Fibroblast of upper back skin (primary cell): ENCODE data around the gene SLC4A7.
"Not testable (repeated sequence)": the region's sequence is repeated elsewhere in the genome, so short reads cannot be mapped to it uniquely, and the experiment has no call there.

ENCODE experiments used
- DNase-seq: peaks from one replicate; pipeline ENCODE4 v3.0.0-alpha.2; 2013

Gene SLC4A7

GRCh38 chr3:27484015-27484844 lies at the start of gene SLC4A7:
Gene SLC4A7, minus strand, starts transcription at chr3:27484384. Its CDS starts 258 bp downstream, at chr3:27484126.
- DNase-seq, result peak; percentile 95

GRCh38 chr3:27533261-27533607 lies 49.0 kb upstream of the SLC4A7 start:
- no peak for DNase-seq

GRCh38 chr3:27532426-27533260 lies 48.5 kb upstream of the SLC4A7 start:
- DNase-seq, result no peak

GRCh38 chr3:27531193-27531751 lies 47.1 kb upstream of the SLC4A7 start:
- DNase-seq, result not testable (repeated sequence)

GRCh38 chr3:27528791-27529190 lies 44.6 kb upstream of the SLC4A7 start:
- DNase-seq, result no peak

- no peak for DNase-seq
Observed at GRCh38 chr3:27526614-27527315, 42.6 kb upstream of the SLC4A7 start.

GRCh38 chr3:27521872-27522265 lies 37.7 kb upstream of the SLC4A7 start:
- no peak for DNase-seq

- peak; percentile 97 for DNase-seq
Observed at GRCh38 chr3:27521179-27521871, 37.1 kb upstream of the SLC4A7 start.

- peak; percentile 25 for DNase-seq
Observed at GRCh38 chr3:27511724-27512422, 27.7 kb upstream of the SLC4A7 start.

- DNase-seq, result no peak
Observed at GRCh38 chr3:27509376-27509775, 25.2 kb upstream of the SLC4A7 start.

GRCh38 chr3:27508424-27508823 lies 24.2 kb upstream of the SLC4A7 start:
- DNase-seq, result no peak

GRCh38 chr3:27507515-27508266 lies 23.5 kb upstream of the SLC4A7 start:
- DNase-seq, result no peak

- DNase-seq, result no peak
Observed at GRCh38 chr3:27507111-27507510, 22.9 kb upstream of the SLC4A7 start.

GRCh38 chr3:27504749-27505148 lies 20.6 kb upstream of the SLC4A7 start:
- DNase-seq, result peak; percentile 50

- peak; percentile 91 for DNase-seq
Observed at GRCh38 chr3:27503526-27503925, 19.3 kb upstream of the SLC4A7 start.

- no peak for DNase-seq
Observed at GRCh38 chr3:27501759-27502158, 17.6 kb upstream of the SLC4A7 start.

GRCh38 chr3:27500986-27501385 lies 16.8 kb upstream of the SLC4A7 start:
- no peak for DNase-seq

- DNase-seq, result no peak
Observed at GRCh38 chr3:27500035-27500434, 15.9 kb upstream of the SLC4A7 start.

GRCh38 chr3:27494784-27495183 lies 10.6 kb upstream of the SLC4A7 start:
- no peak for DNase-seq

GRCh38 chr3:27488821-27489220 lies 4.6 kb upstream of the SLC4A7 start:
- DNase-seq, result no peak

GRCh38 chr3:27487383-27487782 lies 3.2 kb upstream of the SLC4A7 start:
- no peak for DNase-seq
